Thymus (tissue), 11 donors: ENCODE data around the gene PIK3C2B. TPM values are rescaled to one million over a fixed set of nuclear protein-coding genes. Genes with fewer than 3 reads are reported as not detected.

Experiments used
- DNase-seq, 9 donors: peaks; one replicate each; pipeline ENCODE4 v3.0.0-alpha.2; 2013; ENCODE audit warnings: low spot score in 9 of 9, low read depth in 6 of 9, missing footprints in 1 of 9
- H3K27ac ChIP-seq, 2 donors: one replicate each; pipeline ENCODE4 v1.5.1; 2013; ENCODE audit warnings: control low read depth in 1 of 2, low read depth in 1 of 2, low read length in 1 of 2, mild to moderate bottlenecking in 1 of 2, moderate library complexity in 1 of 2
- H3K27me3 ChIP-seq, 2 donors: one replicate each; pipeline ENCODE4 v1.5.1; 2013; ENCODE audit warnings: low read length in 1 of 2; ENCODE audit not compliant: control insufficient read depth in 2 of 2, insufficient read depth in 1 of 2
- H3K36me3 ChIP-seq, 2 donors: one replicate each; pipeline ENCODE4 v1.5.1; 2013; ENCODE audit warnings: low read length in 1 of 2, mild to moderate bottlenecking in 1 of 2, moderate library complexity in 1 of 2; ENCODE audit not compliant: control insufficient read depth in 2 of 2, insufficient read depth in 2 of 2
- H3K4me1 ChIP-seq, 2 donors: one replicate each; pipeline ENCODE4 v1.5.1; 2013; ENCODE audit warnings: low read length in 2 of 2; ENCODE audit not compliant: control insufficient read depth in 2 of 2, insufficient read depth in 2 of 2
- H3K4me3 ChIP-seq, 2 donors: one replicate each; pipeline ENCODE4 v1.5.1; 2013; ENCODE audit warnings: low read length in 2 of 2, control low read depth in 1 of 2, mild to moderate bottlenecking in 1 of 2
- H3K9me3 ChIP-seq, 2 donors: one replicate each; pipeline ENCODE4 v1.5.1; 2013; ENCODE audit warnings: low read length in 1 of 2, mild to moderate bottlenecking in 1 of 2; ENCODE audit not compliant: control insufficient read depth in 2 of 2, insufficient read depth in 1 of 2
- WGBS: extraction: QIAGEN DNeasy Blood & Tissue Kit; methylation state at CpG from one replicate; pipeline ENCODE4 v1.1.7; 2013; 5-methylcytosine and 5-hydroxymethylcytosine counted together
- polyA plus RNA-seq: library from polyadenylated mRNA; stranded (reverse); fragments of 200-250 nt; gene quantifications from one replicate; pipeline ENCODE4 v1.2.3, GENCODE V29; 2013
- total RNA-seq: library from RNA; stranded (reverse); fragments of 120-200 nt; gene quantifications from one replicate; pipeline ENCODE4 v1.2.4, GENCODE V29; 2013
- donor health status: healthy.

The PIK3C2B gene
- total and polyA plus RNA-seq, 2 donors = 8.4 to 12.6 TPM

GRCh38 chr1:204511366-204511765, 16.8 kb upstream of the PIK3C2B start:
- H3K4me3 ChIP-seq = no peak overlapping the region
- H3K27me3 ChIP-seq = no peaks in the 10 kb centered on the region
- peaks cover 0 to 8% of the 10 kb centered on the region in 2 donors for H3K9me3 ChIP-seq
- H3K27ac ChIP-seq = no peak overlapping the region
- H3K4me1 ChIP-seq = peaks cover 8 to 45% of the 10 kb centered on the region in 2 donors
- no peak for DNase-seq
- no peaks in the 10 kb centered on the region for H3K36me3 ChIP-seq

- 87% methylated on average over 9 of the region's 9 CpGs for WGBS
- Histone ChIP-seq H3K9me3 (no peaks in the 10 kb centered on the region), H3K27me3 (no peaks in the 10 kb centered on the region), H3K36me3 (no peaks in the 10 kb centered on the region), H3K27ac (no peak overlapping the region), H3K4me3 (no peak overlapping the region), H3K4me1 (peaks cover 6 to 39% of the 10 kb centered on the region in 2 donors)
- DNase-seq = no peak
Measured at GRCh38 chr1:204509186-204509635, 14.6 kb upstream of the PIK3C2B start.

GRCh38 chr1:204507317-204508105, 12.9 kb upstream of the PIK3C2B start:
- Histone ChIP-seq H3K36me3 (no peaks in the 10 kb centered on the region), H3K4me1 (peaks cover 0 to 29% of the 10 kb centered on the region in 2 donors), H3K27ac (peak overlapping the region; percentile 87 to 99), H3K4me3 (peak overlapping the region; percentile 57 to 70), H3K9me3 (no peaks in the 10 kb centered on the region), H3K27me3 (no peaks in the 10 kb centered on the region)
- peak in 1 of 9 donors; percentile 76 for DNase-seq
- WGBS = 6% methylated on average over 22 of the region's 22 CpGs

GRCh38 chr1:204506969-204507316, 12.3 kb upstream of the PIK3C2B start:
- peak; percentile 87 to 99 (median 97) for DNase-seq
- Histone ChIP-seq H3K27ac (peak overlapping the region; percentile 87 to 99), H3K4me1 (peaks cover 0 to 28% of the 10 kb centered on the region in 2 donors), H3K36me3 (no peaks in the 10 kb centered on the region), H3K4me3 (peak overlapping the region; percentile 57 to 70), H3K27me3 (no peaks in the 10 kb centered on the region), H3K9me3 (no peaks in the 10 kb centered on the region)
- WGBS = under 1% methylated on average over 13 of the region's 13 CpGs

- Histone ChIP-seq H3K4me1 (peaks cover 0 to 28% of the 10 kb centered on the region in 2 donors), H3K9me3 (no peaks in the 10 kb centered on the region), H3K36me3 (no peaks in the 10 kb centered on the region), H3K4me3 (peak overlapping the region; percentile 57 to 70), H3K27me3 (no peaks in the 10 kb centered on the region), H3K27ac (peak overlapping the region; percentile 87 to 99)
- 3% methylated on average over 27 of the region's 27 CpGs for whole genome bisulfite sequencing
- DNase-seq = peak in 7 of 9 donors; percentile 75 to 94 (median 85)
Measured at GRCh38 chr1:204506201-204506968, 11.8 kb upstream of the PIK3C2B start.

GRCh38 chr1:204505674-204506200, 11.1 kb upstream of the PIK3C2B start:
- 12% methylated on average over 4 of the region's 4 CpGs for WGBS
- H3K27me3 ChIP-seq = no peaks in the 10 kb centered on the region

GRCh38 chr1:204503913-204504519, 9.4 kb upstream of the PIK3C2B start:
- H3K27me3 ChIP-seq = no peaks in the 10 kb centered on the region
- no peaks in the 10 kb centered on the region for H3K36me3 ChIP-seq
- 97% methylated on average over 4 of the region's 4 CpGs for WGBS
- H3K27ac ChIP-seq = peak overlapping the region in 1 of 2 donors; percentile 39
- H3K4me1 ChIP-seq = peaks cover 0 to 28% of the 10 kb centered on the region in 2 donors
- H3K9me3 ChIP-seq = no peaks in the 10 kb centered on the region
- no peak for DNase-seq
- H3K4me3 ChIP-seq = no peak overlapping the region

More at GRCh38 chr1:204505674-204506200, 11.1 kb upstream of the PIK3C2B start:
- Histone ChIP-seq H3K4me1 (peaks cover 0 to 28% of the 10 kb centered on the region in 2 donors), H3K36me3 (no peaks in the 10 kb centered on the region), H3K27ac (peak overlapping the region; percentile 0 to 99), H3K9me3 (no peaks in the 10 kb centered on the region), H3K4me3 (peak overlapping the region; percentile 42 to 57)
- DNase-seq = no peak

GRCh38 chr1:204503122-204503912, 8.7 kb upstream of the PIK3C2B start:
- WGBS = 32% methylated on average over 7 of the region's 7 CpGs
- Histone ChIP-seq H3K27ac (peak overlapping the region in 1 of 2 donors; percentile 39), H3K36me3 (no peaks in the 10 kb centered on the region), H3K27me3 (no peaks in the 10 kb centered on the region), H3K4me1 (peaks cover 0 to 31% of the 10 kb centered on the region in 2 donors), H3K9me3 (no peaks in the 10 kb centered on the region), H3K4me3 (no peak overlapping the region)
- DNase-seq = peak in 7 of 9 donors; percentile 55 to 94 (median 86)
